NCI-H446 treated with DMSO at 0.1 percent for 48 hours (cell line): ENCODE data around the gene TRAPPC2.

Experiments
- DNase-seq: peaks from one replicate; lab custom pipeline; 2025; lab: John Stamatoyannopoulos, UW

Gene TRAPPC2

DNA sequence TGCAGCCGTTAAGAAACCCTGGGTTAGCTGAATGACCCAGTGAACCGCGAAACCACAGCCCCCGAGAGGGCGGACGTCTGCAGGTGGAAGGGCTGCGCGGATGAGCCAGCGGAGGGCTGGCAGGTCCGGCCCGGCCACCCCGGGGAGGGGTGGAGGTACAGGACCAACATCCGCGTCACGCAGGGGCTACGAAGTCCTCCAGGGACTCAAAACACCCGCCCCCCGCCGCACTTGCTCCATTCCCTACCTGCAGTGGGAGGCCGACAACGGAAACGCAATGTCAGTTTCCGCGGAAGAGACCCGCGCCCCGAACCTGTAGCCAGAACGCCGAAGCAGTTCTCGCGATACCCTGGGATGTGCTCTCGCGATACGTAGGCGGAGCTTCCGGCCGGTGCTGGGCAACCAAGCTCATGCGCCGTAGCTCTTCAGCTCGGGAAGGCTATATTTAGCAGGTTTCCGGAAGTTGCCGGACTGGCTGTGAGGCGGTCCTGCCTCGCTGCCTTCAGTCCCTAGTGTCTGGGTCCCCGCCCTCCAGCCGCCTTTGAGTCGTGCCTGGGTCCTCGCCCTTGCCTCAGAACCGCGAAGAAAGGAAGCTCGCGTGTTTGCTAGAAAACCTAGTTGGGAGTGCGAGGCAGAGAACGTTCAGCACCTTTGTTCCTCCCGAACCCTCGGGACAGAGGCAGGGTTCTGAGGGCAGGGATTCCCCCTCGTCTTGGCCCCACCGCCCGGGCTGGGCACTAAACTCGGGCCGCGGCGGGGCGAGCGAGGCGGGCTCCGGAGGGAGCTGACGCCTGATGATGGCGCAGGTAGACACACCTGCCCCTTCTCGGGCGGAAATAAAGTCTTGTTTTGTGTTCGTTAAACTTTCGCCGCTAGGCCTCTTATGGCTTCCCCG lies at the start of gene TRAPPC2, which contains the start of gene OFD1:
Gene TRAPPC2 (minus strand): TSS at position 343 of the 895 bp plus-strand sequence. CDS start 14,657 bp downstream, outside the sequence.
Gene OFD1 (plus strand): TSS at position 471 of the 895 bp plus-strand sequence. CDS start 324 bp downstream, at position 795.
- DNase-seq: peak; percentile 88

DNA sequence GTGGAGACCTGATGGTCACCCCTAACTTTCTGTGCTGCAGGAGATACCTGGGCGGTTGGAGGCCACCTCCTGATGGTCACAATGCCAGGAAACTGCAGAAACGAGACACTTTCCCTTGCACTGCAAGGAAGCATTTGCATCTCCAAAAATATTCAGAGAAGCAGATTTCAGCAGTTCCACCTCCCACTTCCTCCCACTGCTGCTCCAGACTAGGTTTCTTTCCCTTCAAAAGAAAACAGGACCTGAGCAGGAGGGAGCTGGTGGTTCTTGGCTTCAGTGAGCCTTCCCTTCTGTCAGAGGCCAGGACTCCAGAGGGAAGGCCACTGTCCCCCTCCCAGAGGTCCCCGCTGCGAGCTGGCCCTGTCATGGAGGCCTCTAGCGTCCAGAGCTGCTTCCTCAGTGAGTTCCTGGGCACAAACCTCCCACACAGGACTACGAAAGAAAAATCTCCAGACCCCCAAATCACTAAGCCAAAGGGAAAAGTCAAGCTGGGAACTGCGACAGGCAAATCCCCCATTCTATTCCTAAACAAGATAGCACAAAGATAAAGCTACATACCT lies 46.5 kb upstream of the TRAPPC2 start:
- DNase-seq: no peak

DNA sequence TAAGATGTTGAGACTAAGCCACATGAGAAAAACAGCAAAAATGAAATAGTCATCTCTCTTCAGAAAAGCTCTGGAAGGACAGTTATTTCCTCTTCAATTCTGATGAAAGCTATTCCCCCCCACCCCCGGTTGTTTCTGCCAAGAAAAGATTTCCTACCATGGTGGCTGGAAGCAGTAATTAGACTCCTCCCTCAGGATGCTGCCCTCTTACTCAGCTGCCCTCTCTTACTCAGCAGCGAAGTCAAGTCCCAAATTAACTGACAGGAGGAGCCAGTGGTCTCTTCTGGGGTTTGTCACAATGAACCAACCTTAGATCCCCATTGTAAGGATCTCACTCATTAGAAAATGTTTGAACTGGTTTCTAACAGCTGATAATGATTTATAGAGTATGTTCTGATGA lies 44.5 kb upstream of the TRAPPC2 start:
- no peak for DNase-seq

DNA sequence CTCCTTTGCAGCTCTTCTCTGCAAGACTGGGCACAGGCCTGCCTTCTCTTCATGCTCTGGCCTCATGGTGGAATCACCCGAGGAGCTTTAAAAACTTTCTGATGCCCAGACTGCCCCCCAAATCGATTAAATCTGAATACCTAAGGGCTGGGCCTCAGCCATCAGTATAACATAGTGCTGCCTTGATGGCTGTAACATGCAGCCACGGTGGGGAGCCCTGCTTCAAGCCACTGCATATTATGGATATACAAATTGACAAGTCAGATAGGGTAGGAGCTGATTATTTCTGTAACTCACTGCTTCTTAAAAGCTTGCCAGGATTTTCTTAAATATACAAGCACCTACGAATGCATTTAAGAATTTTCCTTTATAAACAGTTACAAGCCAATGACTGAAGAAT lies 42.0 kb upstream of the TRAPPC2 start:
- no peak for DNase-seq

DNA sequence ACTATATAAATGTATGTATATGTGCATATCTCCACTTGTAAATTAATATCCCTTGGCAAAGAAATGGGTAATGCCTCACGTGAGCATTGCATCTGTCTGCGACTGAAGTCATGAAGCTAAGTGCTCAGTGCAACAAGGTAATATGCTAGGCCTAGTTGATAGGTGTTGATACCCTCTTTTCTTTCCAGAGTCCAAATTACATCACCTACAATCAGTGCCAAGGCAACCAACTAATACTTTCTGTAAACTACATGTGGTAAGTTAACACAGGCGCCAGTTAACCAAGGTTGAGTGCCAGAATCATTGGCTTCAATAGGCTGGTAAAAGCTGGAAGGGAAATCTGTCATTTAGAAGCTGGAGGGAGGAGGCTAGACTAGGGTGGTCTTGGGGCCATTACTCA lies 41.4 kb upstream of the TRAPPC2 start:
- DNase-seq: no peak

DNA sequence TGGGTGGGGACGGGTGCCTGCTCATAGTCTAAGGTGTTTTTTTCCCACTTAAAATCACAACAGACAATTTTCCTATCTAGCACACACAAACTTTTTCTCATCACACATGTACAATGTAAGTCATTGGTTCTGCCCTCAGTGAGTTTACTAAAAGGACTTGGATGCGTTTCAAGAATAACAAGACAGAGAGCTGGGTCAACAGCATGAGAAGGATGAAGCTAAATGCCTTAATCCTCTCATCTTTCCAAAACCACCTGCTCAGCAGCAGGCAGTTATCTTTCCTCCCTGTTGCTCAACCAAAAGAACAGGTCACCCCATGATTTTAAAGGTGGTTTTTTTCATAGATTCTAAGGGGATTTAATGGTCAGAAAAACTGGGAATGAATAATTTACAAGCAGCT lies 40.3 kb upstream of the TRAPPC2 start:
- no peak for DNase-seq

DNA sequence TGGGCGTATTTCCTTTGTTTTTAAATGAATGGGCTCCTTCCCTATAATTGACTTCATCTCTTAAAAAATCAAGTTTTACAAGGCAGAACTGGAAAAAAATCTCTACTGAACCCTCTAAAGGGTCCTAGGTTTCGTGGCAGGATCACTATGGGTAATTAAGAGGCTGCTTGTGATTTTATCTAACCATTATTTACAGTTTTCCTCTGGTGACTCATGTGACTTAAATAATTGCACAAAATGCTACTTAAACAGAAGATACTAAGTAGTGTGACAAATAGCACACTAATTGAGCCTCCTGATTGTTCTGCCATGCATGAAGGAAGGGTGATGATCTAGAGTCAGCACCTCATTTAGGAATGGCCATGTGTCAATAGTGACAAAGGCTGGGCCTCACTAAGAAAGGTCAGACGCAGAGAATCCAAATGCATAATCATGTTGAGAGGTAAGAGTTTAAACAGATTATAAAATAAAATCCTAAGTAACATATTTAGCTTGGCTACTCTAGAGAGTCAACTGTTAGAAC lies 35.7 kb upstream of the TRAPPC2 start:
- no peak for DNase-seq

DNA sequence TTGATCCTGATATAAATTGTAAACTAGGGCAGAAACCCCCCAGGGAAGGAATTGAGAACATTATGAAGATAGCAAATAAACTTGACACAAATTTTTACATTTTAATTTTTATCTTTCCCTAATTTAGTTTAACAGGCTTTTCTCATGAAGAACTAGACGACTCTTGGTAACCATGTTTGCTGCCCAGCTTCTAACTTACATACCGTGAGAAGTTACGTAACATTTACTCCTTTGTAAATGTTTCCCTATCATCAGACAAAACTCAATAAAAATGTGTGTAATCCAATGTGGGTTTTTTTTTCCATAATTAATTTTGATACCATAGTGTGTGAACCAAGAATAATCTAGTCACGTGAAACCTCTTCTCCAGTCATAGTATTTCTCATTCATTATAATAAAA lies 34.5 kb upstream of the TRAPPC2 start:
- DNase-seq: no peak

DNA sequence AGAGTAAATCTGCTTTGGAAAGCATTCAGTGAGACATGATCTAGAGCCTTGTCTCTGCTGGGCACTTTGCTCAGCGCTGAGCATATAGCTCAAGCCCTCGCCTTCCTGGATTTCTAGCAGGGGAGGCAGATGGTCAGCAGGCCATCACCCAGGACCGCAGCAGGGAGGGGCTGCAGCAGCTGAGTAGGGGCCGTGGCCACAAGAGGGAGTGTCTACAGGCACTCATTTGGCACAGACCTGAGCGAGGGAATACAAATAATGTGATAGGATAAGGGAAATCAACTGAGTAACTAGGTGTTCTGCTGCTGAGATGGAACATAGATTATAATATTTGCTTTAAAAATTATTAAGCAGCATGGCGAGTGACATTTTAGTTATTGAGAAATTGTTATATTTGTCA lies 30.3 kb upstream of the TRAPPC2 start:
- no peak for DNase-seq

DNA sequence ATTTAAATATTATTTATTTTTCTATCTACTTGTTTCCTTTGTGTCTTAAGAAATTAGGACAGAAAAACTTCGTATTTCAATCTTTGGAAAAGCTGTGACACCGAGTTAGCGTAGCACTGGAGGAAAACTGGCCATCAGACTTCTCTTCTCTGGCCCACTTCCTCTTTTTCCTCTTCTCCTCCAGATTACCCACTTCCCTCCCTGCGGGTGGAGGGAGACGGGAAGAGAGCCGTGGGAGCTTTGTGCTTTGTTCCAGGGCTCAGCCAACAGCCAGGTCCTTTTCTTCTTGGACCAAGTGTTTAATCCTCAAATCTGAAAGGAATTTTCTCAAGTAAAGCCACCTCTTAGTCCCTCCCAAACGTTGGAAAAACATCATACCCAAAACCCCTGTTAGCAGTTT lies 29.9 kb upstream of the TRAPPC2 start:
- DNase-seq: no peak

DNA sequence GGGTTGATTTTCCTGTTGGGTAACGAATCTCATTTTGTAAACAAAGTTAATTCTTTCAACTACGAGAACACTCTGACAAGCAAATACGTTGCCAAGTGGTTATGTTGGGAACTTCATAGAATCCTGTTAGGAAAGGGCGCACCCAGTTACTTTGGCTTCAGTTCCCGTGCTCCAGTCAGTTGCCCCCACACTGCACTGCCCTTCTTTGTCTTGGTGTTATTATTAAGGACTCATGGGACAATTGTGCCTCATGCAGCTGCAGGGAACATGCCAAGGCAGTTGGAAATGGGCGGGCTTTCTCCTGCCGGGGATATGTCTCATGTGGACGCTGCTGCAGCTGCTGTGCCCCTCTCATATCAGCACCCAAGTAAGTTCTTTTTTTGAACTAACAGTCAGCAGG lies 29.1 kb upstream of the TRAPPC2 start:
- DNase-seq: no peak

DNA sequence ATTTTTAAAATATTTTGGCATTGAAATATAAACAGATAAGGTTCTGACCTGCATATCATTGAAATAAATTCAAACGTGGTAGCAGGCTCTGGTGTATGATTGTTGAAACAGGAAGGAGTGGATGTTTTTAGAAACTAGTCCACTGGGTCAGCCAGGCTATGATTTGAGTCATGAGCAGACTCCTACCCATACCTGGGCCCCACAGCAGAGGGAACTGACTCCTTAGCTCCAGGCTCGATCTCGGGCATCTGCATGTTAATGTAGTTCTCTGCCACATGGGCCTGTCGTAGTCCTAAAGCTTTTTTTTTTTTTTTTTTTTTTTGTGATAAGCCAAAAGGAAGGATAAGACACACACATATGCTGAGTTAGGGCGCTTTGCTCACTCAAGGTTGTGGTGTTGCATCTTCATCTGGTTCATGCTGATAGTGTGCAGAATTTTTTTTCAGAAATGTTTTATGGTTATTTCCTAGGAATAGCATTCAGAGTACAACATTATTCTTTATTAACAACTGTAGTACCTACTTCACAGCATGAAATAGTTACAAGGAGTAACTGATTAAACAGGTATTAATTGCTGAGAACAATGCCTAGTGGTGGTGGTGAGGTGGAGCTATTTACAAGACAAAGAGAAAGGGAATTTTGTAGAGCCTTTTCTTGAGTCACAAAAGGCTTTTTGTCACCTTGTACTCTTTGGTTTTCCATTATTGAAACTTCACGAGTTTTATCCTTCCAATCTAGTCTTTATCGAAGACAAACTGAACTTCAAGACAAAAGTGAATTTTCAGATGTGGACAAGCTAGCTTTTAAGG lies 27.4 kb upstream of the TRAPPC2 start:
- DNase-seq: no peak

DNA sequence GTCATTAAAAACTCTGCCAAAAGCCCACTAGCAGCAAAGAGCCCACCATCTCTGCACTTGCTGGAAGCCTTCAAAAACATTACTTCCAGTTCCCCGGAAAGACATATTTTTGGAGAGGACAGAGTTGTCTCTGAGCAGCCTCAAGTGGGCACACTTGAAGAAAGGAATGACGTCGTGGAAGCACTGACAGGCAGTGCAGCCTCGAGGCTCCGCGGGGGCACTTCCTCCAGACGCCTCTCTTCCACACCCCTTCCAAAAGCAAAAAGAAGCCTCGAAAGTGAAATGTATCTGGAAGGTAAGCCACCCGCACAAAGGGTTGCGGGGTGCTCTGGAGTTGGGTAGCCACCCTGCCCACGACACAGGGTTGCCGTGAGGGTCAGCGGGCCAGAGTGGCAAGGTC lies 26.0 kb upstream of the TRAPPC2 start:
- no peak for DNase-seq

DNA sequence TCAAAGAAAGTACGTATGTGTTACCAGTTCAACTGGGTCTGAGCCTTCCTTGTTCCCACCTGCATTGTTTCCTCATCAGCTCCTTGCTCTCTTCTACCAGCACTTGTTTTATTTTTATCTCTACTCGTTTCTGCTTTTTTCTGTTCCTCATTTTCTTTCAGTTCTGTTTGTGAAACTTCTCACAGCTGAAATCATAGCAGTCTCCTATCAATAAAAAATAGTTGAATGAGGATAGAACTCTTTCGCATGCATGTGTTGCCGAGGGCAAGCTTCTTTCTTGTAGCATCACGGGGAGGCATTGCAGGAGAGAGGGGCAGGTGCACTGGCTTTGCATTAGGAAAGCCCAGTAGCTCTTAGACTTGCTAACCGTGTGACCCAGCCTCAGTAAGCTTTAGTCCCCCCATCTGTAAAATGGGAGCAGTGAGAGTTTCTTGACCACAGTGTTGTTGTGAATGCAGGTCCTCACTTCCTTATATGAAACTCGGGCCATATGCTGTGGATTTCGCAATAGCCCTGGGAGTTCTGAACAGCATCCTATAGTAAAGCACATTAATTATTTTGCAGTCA lies 24.8 kb upstream of the TRAPPC2 start:
- DNase-seq: no peak

DNA sequence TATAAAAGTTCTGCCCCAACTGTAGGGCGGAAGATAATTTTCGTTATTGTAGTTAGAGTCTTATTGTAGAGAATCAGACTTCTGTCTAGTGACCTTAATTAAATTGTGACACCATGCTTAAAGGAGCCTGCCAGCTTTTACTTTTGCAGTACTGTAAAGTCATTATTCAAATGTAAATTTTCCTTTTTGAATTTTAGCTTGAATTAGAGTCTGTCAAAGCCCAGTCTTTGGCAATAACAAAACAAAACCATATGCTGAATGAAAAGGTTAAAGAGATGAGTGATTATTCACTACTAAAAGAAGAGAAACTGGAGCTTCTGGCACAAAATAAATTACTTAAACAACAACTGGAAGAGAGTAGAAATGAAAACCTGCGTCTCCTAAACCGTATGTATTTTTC lies 22.0 kb upstream of the TRAPPC2 start:
- no peak for DNase-seq

DNA sequence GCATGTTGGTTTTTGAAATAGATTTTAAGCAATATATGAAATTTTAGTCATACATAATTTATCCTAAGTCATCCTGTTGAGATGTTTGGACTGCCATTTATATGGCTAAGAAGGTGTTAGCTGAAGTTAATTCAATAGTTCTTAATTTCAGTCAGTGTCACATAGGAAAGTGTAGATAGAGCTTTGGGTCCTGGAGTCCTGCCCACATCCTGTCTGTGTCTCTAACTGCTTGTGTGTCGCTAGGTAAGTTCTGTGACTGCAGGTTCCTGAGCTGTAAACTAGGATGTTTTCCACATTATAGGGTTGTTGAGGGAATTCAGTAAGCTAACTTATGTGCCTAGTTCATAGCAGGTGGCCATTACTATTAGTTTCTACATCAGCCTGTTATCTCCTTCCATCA lies 20.8 kb upstream of the TRAPPC2 start:
- DNase-seq: no peak

DNA sequence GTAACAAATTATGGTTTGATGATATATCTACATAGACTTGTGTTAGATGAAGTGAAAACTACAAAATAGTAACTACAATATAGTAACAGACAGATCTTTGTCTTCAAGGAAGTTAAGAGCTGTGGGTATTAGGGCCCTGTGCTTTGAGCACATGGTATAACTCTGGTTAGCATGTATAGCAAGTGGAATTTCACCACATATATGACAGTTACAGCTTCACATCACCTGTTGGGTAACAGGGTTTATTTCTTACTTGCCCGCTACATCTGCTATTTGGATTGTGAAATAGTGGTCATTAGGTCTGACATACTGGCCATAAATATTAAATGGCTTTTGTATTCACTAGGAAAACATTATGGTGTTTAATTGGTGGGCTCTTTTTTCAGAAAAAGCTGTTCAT lies 20.3 kb upstream of the TRAPPC2 start:
- DNase-seq: no peak

DNA sequence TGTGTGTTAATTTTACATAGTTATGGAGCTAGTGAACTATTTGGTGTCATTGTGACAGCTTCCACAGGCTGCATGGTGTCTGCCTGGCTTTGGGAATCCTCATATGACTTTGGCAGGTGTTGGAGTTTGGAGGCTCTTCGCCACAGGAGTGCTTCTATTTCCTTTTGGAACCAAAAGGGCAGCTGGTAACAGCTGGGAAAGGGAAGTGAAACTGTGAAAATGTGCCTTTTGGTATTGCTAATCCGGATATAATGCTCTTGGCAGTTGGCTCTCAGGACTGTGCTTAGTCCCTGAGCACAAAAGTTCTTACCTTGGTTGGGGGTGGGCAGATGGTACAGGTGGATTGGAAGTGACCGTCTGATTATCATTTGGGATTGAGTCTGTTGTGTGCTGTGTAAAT lies 18.2 kb upstream of the TRAPPC2 start:
- no peak for DNase-seq

DNA sequence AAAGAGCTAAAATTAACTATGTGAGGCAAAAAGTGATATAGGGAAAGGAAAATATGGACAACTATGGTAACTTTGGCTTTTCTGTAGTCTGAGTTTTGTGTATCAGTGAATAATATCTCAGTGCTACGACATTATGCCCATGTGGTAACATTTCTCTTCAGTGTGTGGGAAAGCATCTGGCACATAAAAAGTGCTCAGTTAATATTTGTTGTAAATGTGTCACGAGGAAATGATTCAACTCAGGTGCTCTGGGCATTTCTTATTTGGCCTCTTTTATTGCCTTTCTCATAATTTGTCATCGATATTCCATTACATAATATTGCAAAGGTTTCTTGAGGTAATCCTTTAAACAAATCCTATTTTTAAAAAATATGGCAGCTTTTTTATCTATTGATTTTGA lies 17.7 kb upstream of the TRAPPC2 start:
- DNase-seq: no peak

DNA sequence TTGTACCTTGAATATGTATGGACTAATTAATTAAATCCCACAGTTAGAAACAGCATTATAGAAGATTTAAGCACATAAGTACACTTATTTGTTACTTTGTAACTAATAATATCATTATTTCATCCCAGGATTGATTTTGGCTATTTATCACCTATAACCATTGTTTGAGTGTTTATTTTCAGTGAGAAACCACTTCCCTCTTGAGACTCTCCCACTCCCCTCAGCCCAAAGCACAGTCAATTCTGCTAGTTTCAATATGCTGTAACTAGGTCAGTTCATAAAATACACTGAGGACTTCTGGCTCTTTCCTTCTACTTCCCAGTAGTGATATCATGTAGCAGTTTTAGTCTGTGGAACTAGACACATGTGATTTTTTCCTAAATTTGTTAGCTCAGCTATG lies 16.4 kb upstream of the TRAPPC2 start:
- no peak for DNase-seq

DNA sequence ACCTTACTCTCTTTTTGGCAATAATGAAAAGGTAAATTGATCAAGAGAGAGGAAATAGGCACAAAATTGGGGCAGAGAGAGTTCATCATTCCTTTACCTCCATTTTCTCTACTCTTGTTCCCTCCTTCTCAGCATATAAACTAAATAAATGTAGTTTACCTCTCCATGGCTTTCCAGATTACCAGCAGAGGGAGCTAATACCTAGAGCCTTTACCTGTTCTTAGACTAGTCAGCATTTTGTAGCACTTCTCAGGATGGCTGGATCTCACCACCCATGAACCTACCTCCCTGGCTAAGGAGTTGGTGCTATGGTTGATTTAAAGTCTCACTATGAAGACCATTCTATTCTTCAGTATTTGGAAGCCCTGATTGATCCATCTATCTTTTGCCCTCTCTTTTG lies 15.8 kb upstream of the TRAPPC2 start:
- DNase-seq: no peak

DNA sequence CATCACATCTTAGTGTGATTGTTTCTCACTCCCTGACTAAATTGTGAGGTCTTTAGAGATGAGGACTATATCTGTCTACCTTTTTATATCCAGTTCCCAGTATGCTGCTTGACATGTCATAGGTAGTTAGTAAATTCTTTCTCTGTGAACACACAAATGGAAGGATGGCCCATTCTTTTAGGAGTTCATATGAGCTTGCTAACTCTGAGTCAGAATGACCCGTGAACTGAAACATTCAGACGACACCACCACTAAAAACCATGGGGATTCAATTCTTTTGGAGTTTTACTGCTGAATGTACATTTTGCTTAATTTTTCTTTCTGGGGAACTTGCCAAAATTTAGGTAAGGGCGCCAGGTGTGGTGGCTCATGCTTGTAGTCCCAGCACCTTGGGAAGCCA lies 14.1 kb upstream of the TRAPPC2 start:
- no peak for DNase-seq
